GM12872 (cell line): ENCODE measurements around the gene HSD17B3.

Source experiments
- CTCF ChIP-seq: IDR thresholded peaks from 3 replicates; pipeline ENCODE4 v1.5.1; 2011; ENCODE audit warnings: low read depth, mild to moderate bottlenecking, low read length, moderate library complexity; ENCODE audit not compliant: insufficient read depth

The HSD17B3 gene

GRCh38 chr9:96185518-96186156 is 116.3 kb downstream of the HSD17B3 start:
- TF ChIP-seq CTCF, result no peak
